IMR-90 (cell line): ENCODE data around the gene CIC. TPM values are rescaled to one million over a fixed set of nuclear protein-coding genes. Genes with fewer than 3 reads are reported as not detected.

Source experiments
- ATAC-seq: fragments of 200-7000 bp; cut with Tn5 transposase; 2 replicates; pipeline ENCODE4 v1.9.1; 2020; ENCODE audit warnings: low read depth, mild to moderate bottlenecking, moderate library complexity
- BruUV-seq: library from RNA; stranded (reverse); fragments of 400-500 nt; replicated peaks from 2 replicates; lab custom pipeline; 2021; lab: Mats Ljungman, UMichigan
- CTCF ChIA-PET: fragments of 300-600 bp; formaldehyde crosslinking; extraction: SDS; loops from one replicate; lab custom pipeline; 2021; ENCODE audit warnings: antibody characterized with exemption; lab: Yijun Ruan, JAX
- POLR2A ChIA-PET: fragments of 300-600 bp; sonication (Branson Sonifier 250); formaldehyde crosslinking; loops from one replicate; lab custom pipeline; 2022; ENCODE audit warnings: antibody characterized with exemption; ENCODE audit not compliant: unreplicated experiment; lab: Charles Lee
- DNase-seq: peaks from one replicate; pipeline ENCODE4 v3.0.0; 2013
- H2AFZ ChIP-seq: replicated peaks from 2 replicates; pipeline ENCODE3; 2013; ENCODE audit warnings: low read length, mild to moderate bottlenecking; ENCODE audit not compliant: poor library complexity
- H2AK5ac ChIP-seq: 2 replicates; pipeline ENCODE4 v1.6.1; 2013; ENCODE audit warnings: low read depth, low read length, inconsistent platforms
- H2AK9ac ChIP-seq: replicated peaks from 2 replicates; pipeline ENCODE3; 2013; ENCODE audit warnings: mild to moderate bottlenecking, low read depth, low read length, moderate library complexity; ENCODE audit not compliant: poor library complexity
- H2BK120ac ChIP-seq: 2 replicates; pipeline ENCODE4 v1.6.1; 2013; ENCODE audit warnings: low read depth, low read length, inconsistent platforms
- H2BK15ac ChIP-seq: 3 replicates; pipeline ENCODE4 v1.6.1; 2013; ENCODE audit warnings: low read depth, low read length, inconsistent platforms
- H2BK20ac ChIP-seq: 2 replicates; pipeline ENCODE4 v1.6.1; 2013; ENCODE audit warnings: low read depth, mild to moderate bottlenecking, inconsistent platforms, low read length, moderate library complexity
- H2BK5ac ChIP-seq: 2 replicates; pipeline ENCODE4 v1.6.1; 2013; ENCODE audit warnings: mild to moderate bottlenecking, low read depth, low read length, inconsistent platforms; ENCODE audit not compliant: poor library complexity, severe bottlenecking
- H3K14ac ChIP-seq: replicated peaks from 2 replicates; pipeline ENCODE4 v1.6.1; 2013; ENCODE audit warnings: low read depth, low read length, inconsistent platforms
- H3K18ac ChIP-seq: 2 replicates; pipeline ENCODE4 v1.6.1; 2013; ENCODE audit warnings: low read depth, low read length, control low read depth
- H3K23ac ChIP-seq: 2 replicates; pipeline ENCODE4 v1.6.1; 2013; ENCODE audit warnings: low read depth, low read length, inconsistent platforms
- H3K27ac ChIP-seq: 2 replicates; pipeline ENCODE4 v1.5.1; 2013; ENCODE audit warnings: mild to moderate bottlenecking, control low read depth, low read length; ENCODE audit not compliant: insufficient read depth
- H3K27me3 ChIP-seq: 2 replicates; pipeline ENCODE4 v1.6.1; 2013; ENCODE audit warnings: low read length; ENCODE audit not compliant: control insufficient read depth, insufficient read depth
- H3K36me3 ChIP-seq: 2 replicates; pipeline ENCODE4 v1.6.1; 2013; ENCODE audit warnings: low read length, mixed read lengths; ENCODE audit not compliant: control insufficient read depth, insufficient read depth
- H3K4ac ChIP-seq: 2 replicates; pipeline ENCODE4 v1.6.1; 2013; ENCODE audit warnings: low read depth, low read length, inconsistent platforms
- H3K4me1 ChIP-seq: 2 replicates; pipeline ENCODE4 v1.6.1; 2013; ENCODE audit warnings: low read length, mixed read lengths; ENCODE audit not compliant: control insufficient read depth, insufficient read depth
- H3K4me2 ChIP-seq: 2 replicates; pipeline ENCODE4 v1.6.1; 2013; ENCODE audit warnings: low read depth, mild to moderate bottlenecking, control low read depth, low read length, moderate library complexity
- H3K4me3 ChIP-seq: 2 replicates; pipeline ENCODE4 v1.5.1; 2013; ENCODE audit warnings: low read depth, mild to moderate bottlenecking, control low read depth, low read length, moderate library complexity; ENCODE audit not compliant: insufficient read depth
- H3K56ac ChIP-seq: 2 replicates; pipeline ENCODE4 v1.6.1; 2013; ENCODE audit warnings: low read length, inconsistent platforms; ENCODE audit not compliant: insufficient read depth; ENCODE audit errors: extremely low read depth
- H3K79me1 ChIP-seq, 2 experiments: 2 replicates each; pipeline ENCODE4 v1.6.1; 2013; ENCODE audit warnings: low read length in 2 of 2, inconsistent platforms in 1 of 2, low read depth in 1 of 2
- H3K9ac ChIP-seq: 2 replicates; pipeline ENCODE4 v1.6.1; 2013; ENCODE audit warnings: low read depth, low read length, control low read depth
- H3K9me1 ChIP-seq: 2 replicates; pipeline ENCODE4 v1.6.1; 2013; ENCODE audit warnings: low read length, inconsistent platforms; ENCODE audit not compliant: insufficient read depth
- H3K9me3 ChIP-seq: 2 replicates; pipeline ENCODE4 v1.6.1; 2013; ENCODE audit warnings: low read length; ENCODE audit not compliant: control insufficient read depth, insufficient read depth
- H4K20me1 ChIP-seq: 2 replicates; pipeline ENCODE4 v1.6.1; 2013; ENCODE audit warnings: low read length, inconsistent platforms; ENCODE audit not compliant: insufficient read depth
- H4K5ac ChIP-seq: 2 replicates; pipeline ENCODE4 v1.6.1; 2013; ENCODE audit warnings: mild to moderate bottlenecking, low read depth, low read length, control low read depth
- H4K8ac ChIP-seq, 2 experiments: 2 replicates each; pipeline ENCODE4 v1.6.1; 2013; ENCODE audit warnings: low read depth in 2 of 2, low read length in 2 of 2, control low read depth in 1 of 2, inconsistent platforms in 1 of 2
- H4K91ac ChIP-seq: 2 replicates; pipeline ENCODE4 v1.6.1; 2013; ENCODE audit warnings: low read depth, low read length, inconsistent platforms; ENCODE audit not compliant: insufficient read depth
- BHLHE40 ChIP-seq: fragments of 150-350 bp; IDR thresholded peaks from 2 replicates; pipeline ENCODE4 v1.6.1; 2016; ENCODE audit warnings: mild to moderate bottlenecking, low read depth, low read length
- CEBPB ChIP-seq: IDR thresholded peaks from 2 replicates; pipeline ENCODE4 v1.6.1; 2012; ENCODE audit warnings: low read depth, low read length, improper control_type of control experiment
- CHD1 ChIP-seq: IDR thresholded peaks from 2 replicates; pipeline ENCODE4 v1.6.1; 2012; ENCODE audit warnings: low read depth, low read length, improper control_type of control experiment
- CTCF ChIP-seq: conservative IDR thresholded peaks from 2 replicates; pipeline ENCODE4 v1.5.1; 2012; ENCODE audit warnings: mild to moderate bottlenecking, low read depth, low read length, improper control_type of control experiment
- FOS ChIP-seq: fragments of 150-350 bp; IDR thresholded peaks from 2 replicates; pipeline ENCODE4 v1.6.1; 2016; ENCODE audit warnings: low read depth, low read length
- MAZ ChIP-seq: IDR thresholded peaks from 2 replicates; pipeline ENCODE4 v1.6.1; 2012; ENCODE audit warnings: low read depth, mild to moderate bottlenecking, low read length, improper control_type of control experiment, moderate library complexity, borderline replicate concordance
- MXI1 ChIP-seq: IDR thresholded peaks from 2 replicates; pipeline ENCODE4 v1.6.1; 2012; ENCODE audit warnings: low read depth, mild to moderate bottlenecking, low read length, moderate library complexity, borderline replicate concordance
- NFE2L2 ChIP-seq: fragments of 150-350 bp; IDR thresholded peaks from 2 replicates; pipeline ENCODE4 v1.6.1; 2016; ENCODE audit warnings: low read depth, mild to moderate bottlenecking, low read length
- RCOR1 ChIP-seq: IDR thresholded peaks from 2 replicates; pipeline ENCODE4 v1.6.1; 2012; ENCODE audit warnings: mild to moderate bottlenecking, low read length, improper control_type of control experiment; ENCODE audit not compliant: insufficient replicate concordance
- RFX5 ChIP-seq: IDR thresholded peaks from 2 replicates; pipeline ENCODE4 v1.8.0; 2012; ENCODE audit warnings: low read depth, mild to moderate bottlenecking, low read length, moderate library complexity
- SMC3 ChIP-seq: fragments of 150-350 bp; IDR thresholded peaks from 2 replicates; pipeline ENCODE4 v1.6.1; 2016; ENCODE audit warnings: low read depth, mild to moderate bottlenecking, antibody characterized with exemption, low read length, moderate library complexity
- USF2 ChIP-seq: fragments of 150-350 bp; IDR thresholded peaks from 2 replicates; pipeline ENCODE4 v1.6.1; 2017; ENCODE audit warnings: mild to moderate bottlenecking, antibody characterized with exemption, low read length, low read depth
- WGBS, 2 experiments: methylation state at CpG; one replicate each; pipeline versions ENCODE4 v1.1.5 to v1.1.7; 2013; ENCODE audit warnings: missing lambda C conversion rate in 2 of 2; ENCODE audit not compliant: insufficient read length in 1 of 2; ENCODE audit errors: extremely low coverage in 2 of 2; 5-methylcytosine and 5-hydroxymethylcytosine counted together
- dilution Hi-C: fragments of 300-500 bp; cut with HindIII; formaldehyde crosslinking; loops from one replicate; pipeline ENCODE4 v1.14.3; 2018; ENCODE audit warnings: low sequenced_read_pairs; ENCODE audit not compliant: unreplicated experiment
- in situ Hi-C: fragments of 300-500 bp; cut with MboI; formaldehyde crosslinking; loops from 3 replicates; pipeline ENCODE4 v1.14.3; 2019; ENCODE audit warnings: low sequenced_read_pairs, inconsistent platforms, mixed read lengths
- intact Hi-C: fragments of 100-400 bp; cut with micrococcal nuclease; formaldehyde crosslinking; loops from 2 replicates; pipeline ENCODE4 v1.10.0; 2022
- polyA plus RNA-seq, 3 experiments: library from polyadenylated mRNA; depleted of rRNA; stranded (reverse); fragments of >200 nt; gene quantifications; 2 replicates each; pipeline ENCODE4 v1.2.3, GENCODE V29; 2012; ENCODE audit warnings: low replicate concordance in 1 of 3
- total RNA-seq: library from RNA; depleted of rRNA; stranded (reverse); fragments of >200 nt; gene quantifications from 2 replicates; pipeline ENCODE4 v1.2.3, GENCODE V29; 2012

Gene CIC
- total and polyA plus RNA-seq, 2 of the 4 experiments (the other 2 are of a cell fraction) = 1.8 to 23.2 TPM

DNA sequence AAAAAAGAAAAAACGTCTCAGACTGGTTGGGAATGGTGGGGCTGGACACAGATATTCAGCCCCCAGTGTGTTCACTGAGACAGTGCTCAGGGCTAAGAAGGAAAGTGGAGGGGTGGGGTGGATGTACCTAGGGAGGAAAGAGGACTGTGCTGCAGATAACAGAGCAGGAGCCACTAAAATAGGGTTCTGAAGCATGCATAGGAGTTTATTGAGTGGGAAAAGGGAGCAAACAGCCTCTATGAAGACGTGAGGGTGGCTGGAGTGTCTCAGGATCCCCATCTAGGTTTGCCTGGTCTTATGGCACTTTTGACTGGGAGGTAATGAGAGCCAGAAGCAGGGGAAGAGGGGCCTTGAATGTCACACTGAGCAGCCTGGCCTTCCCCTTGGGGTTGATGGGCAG is 59.8 kb downstream of the CIC start:
- Histone ChIP-seq H2AK9ac (no peak overlapping the region), H3K4ac (no peak overlapping the region), H2BK15ac (no peak overlapping the region), H2AFZ (no peak overlapping the region), H3K18ac (no peak overlapping the region), H4K20me1 (peaks cover 23% of the 10 kb centered on the region), H3K4me3 (no peak overlapping the region), H2BK120ac (no peak overlapping the region), H3K27me3 (peaks cover 8% of the 10 kb centered on the region; the same call in 1 of the 2 replicates), H3K36me3 (peaks cover 3% of the 10 kb centered on the region; the same call in 1 of the 2 replicates), H3K56ac (no peak overlapping the region), H4K91ac (no peak overlapping the region), H3K4me2 (no peak overlapping the region), H3K9ac (no peak overlapping the region), H4K5ac (no peak overlapping the region), H2AK5ac (no peak overlapping the region), H3K4me1 (peaks cover 4% of the 10 kb centered on the region), H4K8ac (no peak overlapping the region), H3K9me3 (no peaks in the 10 kb centered on the region), H3K14ac (no peak overlapping the region), H3K79me1 (peaks cover 16 to 63% of the 10 kb centered on the region in 2 experiments), H3K23ac (no peak overlapping the region), H3K27ac (no peak overlapping the region), H2BK20ac (no peak overlapping the region), H3K9me1 (peaks cover 5% of the 10 kb centered on the region; the same call in 1 of the 2 replicates), H2BK5ac (no peak overlapping the region)
- WGBS, 2 experiments = 100% methylated on average over 2 of the region's 2 CpGs; no CpG with 5 or more reads in 1 of the 2 experiments
- no TSS peak for BruUV-seq
- ATAC-seq (no peak), DNase-seq (no peak)
- dilution Hi-C loops (no loop called here), intact Hi-C loops (no loop called here), in situ Hi-C loops (loop anchor here (10.0 kb wide), 1 partner anchor 194 kb away; the partner anchor contains the start of gene POU2F2)
- CTCF ChIA-PET = no interaction called here
- POLR2A ChIA-PET = no interaction called here
- no peak for TF ChIP-seq FOS
- no peak for TF ChIP-seq CHD1
- no peak for TF ChIP-seq CEBPB
- TF ChIP-seq NFE2L2 = no peak
- no peak for TF ChIP-seq RCOR1
- TF ChIP-seq SMC3 = no peak
- TF ChIP-seq RFX5 = no peak
- no peak for TF ChIP-seq CTCF
- no peak for TF ChIP-seq MXI1
- TF ChIP-seq BHLHE40 = no peak
- no peak for TF ChIP-seq USF2
- no peak for TF ChIP-seq MAZ
